Measurements from ENCODE around the gene IFNA14.
"Not testable (repeated sequence)": the region's sequence is repeated elsewhere in the genome, so short reads cannot be mapped to it uniquely, and the experiment has no call there.

IFNA14 gene

DNA sequence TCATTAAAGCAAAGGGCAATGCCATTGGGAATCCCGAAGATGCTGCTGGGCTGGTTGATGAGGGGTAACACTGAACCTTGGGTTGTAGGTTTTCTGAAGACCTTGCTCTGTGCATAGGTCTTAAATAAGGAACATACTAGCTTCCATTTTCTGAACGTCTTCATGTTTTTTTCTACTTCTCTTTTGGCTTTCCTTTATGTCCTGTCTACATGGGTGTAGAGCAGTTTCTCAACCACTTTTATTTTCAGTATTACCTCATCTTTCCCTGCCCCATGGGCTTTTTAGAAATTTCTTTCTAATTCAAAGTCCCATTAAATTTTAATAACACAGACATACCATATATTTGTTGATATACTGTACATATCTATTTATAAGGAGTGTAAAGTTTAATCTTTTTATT, at the start of gene IFNA14:
Gene IFNA14, minus strand, starts transcription at position 95 of the 400 bp plus-strand sequence. Its CDS starts 70 bp downstream, at position 25.
- FAIRE-seq, result no peak

DNA sequence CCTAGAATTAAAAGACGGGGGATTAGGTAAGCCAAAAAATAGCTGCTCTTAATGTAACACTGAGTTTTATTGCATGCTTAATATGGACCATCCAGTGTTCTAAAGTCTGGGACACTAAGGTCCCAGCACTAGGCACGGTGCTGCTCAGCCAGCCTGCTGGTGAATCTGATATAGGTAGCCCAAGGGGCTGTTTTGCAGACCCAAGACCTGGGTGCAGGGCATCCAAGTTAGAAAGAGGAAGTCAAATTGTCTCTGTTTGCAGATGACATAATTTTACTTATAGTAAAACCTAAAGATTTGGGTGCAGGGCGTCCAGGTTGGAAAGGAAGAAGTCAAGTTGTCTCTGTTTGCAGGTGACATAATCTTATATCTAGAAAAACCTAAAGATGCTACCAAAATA, 47.5 kb upstream of the IFNA14 start:
- DNase-seq (ENCODE audit: low spot score) (no peak), FAIRE-seq (no peak)

More for the DNA sequence above, at the start of gene IFNA14:
- no peak for DNase-seq (ENCODE audit: low spot score)

DNA sequence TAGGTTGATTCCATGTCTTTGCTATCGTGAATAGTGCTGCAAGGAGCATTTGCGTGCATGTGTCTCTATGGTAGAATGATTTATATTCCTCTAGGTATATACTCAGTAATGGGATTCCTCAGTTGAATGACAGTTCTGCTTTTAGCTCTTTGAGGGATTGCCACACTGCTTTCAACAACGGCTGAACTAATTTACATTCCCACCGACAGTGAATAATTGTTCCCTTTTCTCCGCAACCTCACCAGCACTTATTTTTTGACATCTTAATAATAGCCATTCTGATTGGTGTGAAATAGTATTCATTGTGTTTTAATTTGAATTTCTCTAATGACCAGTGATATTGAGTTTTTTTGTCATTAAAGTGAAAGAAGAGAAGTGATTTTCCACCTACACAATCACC, 46.9 kb upstream of the IFNA14 start:
- FAIRE-seq (no peak), DNase-seq (ENCODE audit: low spot score) (no peak)

DNA sequence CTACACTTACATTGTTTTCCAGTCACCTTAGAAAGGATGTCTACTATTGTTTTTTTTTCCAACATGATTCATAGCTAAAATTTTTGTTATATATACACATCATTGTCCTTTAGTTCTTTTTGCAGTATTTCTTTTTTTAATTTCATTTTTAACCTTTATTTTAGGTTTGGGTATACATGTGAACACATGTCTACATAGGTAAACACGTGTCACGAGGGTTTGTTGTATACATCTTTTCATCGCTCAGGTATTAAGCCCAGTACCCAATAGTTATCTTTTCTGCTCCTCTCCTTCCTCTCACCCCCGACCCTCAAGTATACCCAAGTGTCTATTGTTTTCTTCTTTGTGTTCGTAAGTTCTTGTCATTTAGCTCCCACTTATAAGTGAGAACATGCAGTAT, 46.3 kb upstream of the IFNA14 start:
- FAIRE-seq (no peak), DNase-seq (ENCODE audit: low spot score) (no peak)

DNA sequence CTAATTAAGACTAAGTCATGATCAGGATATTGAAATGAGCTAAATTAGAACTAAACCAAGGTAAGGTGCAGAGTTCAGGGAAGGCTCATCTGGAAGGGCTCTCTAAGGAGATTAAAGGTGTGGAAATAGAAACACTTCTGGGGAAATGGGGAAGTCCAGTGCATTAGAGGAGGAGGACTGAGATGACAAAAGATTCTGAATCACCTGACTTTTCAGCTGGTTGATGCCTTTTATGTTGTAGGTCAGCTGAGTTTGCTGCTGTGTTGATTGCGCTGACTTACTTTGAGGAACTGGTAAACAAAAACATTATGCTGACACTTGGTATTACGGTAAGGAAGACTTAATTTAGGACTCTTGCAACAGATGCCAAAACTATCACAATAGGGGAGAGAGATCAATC, 41.5 kb upstream of the IFNA14 start:
- FAIRE-seq, result no peak
- DNase-seq (ENCODE audit: low spot score), result no peak

DNA sequence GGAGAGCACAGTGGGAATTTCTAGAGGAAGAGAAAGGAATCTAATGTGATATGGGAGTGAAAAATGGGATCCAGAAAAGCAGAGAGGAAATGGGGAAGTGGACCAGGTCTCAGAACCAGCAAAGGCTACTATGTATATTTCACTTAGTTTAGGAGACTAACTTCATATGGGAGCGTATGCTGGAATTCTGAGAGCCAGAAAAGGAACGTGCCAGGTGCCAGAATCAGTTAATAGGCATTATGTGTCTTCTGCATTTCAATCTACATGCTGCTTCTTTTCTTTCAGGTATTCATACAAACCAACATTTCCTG, 28.5 kb upstream of the IFNA14 start:
- FAIRE-seq, result no peak

DNA sequence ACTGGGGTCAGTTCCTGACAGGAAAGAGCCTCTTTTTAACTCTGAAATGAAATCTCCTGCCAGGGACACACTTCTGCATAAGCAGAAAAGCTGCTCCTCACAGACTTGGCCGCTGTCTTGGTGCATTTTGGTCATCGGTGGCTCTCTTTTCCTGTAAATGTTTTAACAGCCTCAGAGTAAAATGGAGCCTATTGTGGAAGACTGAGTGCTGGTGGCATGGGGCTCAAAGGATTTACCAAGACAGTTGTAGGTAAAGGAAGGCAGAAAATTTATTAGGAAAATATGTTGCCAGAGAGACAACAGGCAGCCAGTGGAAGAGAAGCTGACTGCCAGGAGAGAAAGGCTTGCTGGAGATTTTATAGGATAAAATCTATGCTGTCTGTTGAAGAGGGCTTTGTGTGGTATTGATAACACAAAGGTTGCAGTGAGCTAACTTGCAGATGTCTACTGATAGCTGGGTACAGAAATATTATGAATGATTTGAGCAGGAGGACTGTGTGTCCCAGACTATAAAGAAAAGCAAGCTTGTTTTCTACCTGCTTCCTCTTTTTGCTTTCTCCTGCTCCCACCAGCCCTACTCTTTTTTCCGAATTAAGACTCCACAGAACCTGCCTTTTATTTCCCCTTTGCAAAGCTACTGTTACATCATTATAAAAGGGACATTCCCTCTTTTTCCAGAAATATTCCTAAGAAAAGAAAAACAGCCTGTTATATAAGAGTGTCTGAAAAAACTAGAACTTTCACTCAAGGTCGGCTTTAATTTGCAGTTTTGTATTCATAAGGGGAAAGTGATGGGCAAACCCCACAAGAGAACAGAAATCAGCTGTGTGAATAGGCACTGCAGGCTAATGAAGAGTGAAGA, 27.9 kb upstream of the IFNA14 start:
- FAIRE-seq (no peak), DNase-seq (ENCODE audit: low spot score) (no peak)

More for the DNA sequence above, 28.5 kb upstream of the IFNA14 start:
- no peak for DNase-seq (ENCODE audit: low spot score)

DNA sequence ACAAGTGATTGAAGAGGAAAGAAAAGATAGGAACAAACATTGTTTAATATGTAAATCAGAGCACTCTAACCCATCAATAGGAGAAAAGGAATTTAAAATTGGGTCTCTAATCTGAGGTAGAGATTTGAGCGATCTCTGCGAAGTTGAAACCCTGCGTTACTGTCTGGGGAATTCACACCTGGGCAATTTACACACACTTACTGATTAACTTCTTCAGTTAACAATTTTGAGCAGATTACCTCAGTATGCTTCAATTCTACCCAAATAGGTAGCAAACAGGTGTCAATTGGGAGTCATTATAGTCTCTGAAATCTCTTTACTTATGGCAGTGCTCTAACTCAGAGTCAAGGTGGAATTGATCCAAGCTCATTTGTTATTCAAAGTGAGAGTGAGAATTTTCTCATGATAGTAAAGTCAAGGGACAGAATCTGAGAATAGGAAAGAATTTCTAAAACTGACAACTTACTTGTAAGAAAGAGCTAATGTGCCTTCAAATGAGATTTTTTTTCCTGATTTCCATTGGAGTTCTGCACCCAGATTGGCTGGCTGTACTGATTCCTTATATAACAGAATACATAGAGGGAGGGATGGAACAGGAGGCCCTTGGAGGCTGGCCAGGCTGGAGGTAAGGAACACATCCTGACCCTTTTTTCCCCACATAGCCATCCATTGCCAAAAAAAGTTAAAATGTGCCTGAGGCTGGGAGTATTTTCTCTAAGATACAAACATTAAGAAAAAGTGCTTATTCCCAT, 27.1 kb upstream of the IFNA14 start:
- DNase-seq (ENCODE audit: low spot score) (no peak), FAIRE-seq (no peak)

DNA sequence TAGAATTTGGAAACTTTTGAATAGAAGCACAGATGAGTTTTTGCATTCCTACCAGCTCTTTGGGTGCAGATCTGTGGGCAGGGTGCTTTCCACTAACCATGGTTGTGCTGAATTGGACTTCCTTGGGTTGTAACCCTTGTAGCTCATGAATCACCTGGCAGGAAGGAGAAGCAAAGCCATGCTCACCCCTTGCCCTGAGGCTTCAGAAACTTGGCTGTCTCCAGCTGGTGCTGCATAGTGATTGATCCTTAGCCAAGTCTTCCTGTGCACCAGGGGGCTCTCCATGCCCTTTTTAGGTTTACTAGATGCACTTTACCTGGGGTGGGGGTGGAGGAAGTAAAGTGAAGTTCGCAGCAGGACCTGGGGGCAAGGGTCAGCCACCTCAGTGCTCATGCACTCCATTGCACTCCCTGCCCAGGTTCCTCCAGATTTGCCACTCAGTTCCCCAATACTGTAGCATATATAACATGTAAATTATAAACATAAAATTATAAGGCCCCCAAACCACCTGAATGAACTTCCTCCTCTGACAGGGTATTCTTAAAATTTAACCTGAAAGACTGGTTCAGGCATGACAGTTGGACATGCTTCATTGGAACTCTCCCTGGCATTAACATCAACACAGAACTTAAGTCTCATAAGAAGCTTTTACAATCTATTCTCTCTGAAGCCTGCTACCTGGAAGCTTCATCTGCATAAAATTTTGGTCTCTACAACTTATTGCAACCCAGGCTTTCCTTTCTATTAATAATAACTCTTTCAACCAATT, 25.8 kb upstream of the IFNA14 start:
- DNase-seq (ENCODE audit: low spot score), result no peak
- FAIRE-seq, result no peak

DNA sequence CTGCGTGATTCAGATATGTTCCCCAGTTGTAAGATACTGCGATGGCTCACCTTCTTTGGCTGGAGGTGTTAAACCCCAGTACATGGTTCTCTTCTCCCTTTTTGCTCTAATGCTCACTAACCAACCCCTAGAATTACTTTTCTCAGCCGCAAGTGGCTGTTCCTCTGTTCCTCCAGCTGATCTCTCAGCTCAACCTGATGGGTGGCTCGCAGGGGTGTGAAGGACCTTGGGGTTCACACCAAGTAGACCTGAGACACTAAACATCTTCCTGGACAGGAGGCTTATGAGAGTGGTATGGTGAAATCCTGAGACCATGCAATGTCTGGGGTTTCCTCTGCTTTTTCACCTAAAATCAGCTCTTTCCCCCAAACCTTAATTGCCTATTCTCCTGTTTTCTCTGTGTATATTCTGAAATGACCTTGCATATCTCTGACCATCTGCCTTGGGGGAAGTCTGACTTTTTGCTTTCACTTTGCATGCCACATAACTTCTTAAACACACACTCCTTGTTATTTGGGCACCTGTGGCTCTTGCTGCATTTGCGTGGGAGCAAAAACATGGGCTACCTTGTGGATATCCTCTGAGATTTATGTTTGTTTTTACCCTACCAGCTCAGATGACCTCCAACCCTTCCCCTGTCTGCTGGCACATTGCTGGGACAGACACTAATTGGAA, 15.9 kb upstream of the IFNA14 start:
- FAIRE-seq, result no peak
- no peak for DNase-seq (ENCODE audit: low spot score)

DNA sequence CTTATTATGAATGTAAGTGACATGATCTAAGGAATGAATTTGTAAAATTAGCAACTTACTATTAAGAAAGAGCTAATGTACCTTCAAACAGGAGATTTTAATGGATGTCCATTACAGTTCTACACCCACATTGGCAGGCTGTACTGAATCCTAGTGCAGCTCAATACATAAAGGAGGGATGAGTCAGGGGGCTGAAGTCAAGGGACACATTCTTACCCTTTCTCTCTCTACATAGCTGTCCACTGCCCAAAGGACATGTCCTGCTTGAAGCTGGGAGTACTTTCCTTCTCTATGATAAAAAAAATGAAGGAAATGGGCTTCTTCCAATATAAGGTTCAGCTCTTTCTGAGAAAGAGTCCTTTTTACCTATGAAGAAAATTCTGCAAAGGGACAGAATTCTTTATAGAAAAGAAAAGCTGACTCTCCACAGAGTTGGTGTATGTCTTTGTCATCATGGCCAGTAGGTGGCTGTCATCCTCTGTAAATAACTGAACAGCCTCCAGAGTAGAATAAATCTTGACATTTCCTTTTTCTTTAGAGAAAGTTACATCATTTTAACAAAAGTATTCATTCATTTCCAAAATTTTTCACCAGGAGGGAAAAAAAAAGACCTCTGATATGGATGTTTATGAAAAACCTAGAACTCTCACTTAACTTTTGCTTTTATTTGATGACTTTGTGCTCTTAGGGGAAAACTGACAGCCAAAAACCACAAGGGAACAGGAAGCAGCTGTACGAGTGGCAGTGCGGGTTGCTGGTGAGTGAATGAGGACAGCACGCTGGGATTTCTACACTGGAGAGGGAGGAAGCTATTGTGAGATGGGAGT, 13.1 kb upstream of the IFNA14 start:
- FAIRE-seq, result no peak
- no peak for DNase-seq (ENCODE audit: low spot score)

DNA sequence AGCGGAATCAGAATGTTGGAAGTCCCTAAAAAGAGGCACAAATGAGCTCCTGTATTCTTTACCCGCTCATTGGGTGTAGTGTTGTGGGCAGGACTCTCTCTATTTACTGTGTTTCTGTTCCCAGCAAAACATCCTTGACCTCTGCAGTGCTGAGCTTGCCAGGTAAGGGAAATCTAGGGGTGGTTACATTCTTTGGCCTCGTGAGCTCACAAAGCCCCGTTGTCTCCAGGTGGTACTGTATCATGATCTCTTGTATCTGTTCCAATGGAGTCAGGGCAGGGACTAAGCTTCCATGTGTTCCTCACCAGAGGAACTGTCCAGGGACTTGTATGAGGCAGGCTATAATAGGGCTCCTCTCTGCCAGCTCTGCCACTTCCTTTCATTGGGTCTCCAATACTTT, 11.8 kb upstream of the IFNA14 start:
- DNase-seq (ENCODE audit: low spot score), result no peak
- no peak for FAIRE-seq

DNA sequence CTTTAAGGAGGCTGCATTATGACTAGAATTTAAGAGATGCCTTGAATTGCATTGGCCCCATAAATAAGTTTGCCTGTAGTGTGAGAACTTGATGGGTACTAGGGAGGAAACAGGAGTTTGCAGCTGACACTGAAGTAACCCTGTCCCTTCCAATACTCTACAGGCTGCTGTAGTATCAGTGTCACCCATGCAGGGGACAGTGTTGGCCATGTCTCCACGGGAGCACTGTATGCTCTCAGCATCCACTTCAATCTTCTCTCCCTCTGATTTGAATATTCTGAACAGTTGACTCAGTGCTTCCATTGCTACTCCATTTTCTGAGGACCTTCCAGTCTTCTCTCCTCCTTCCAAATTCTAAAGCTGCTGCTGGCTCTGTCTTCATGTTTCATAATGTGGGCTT, 11.4 kb upstream of the IFNA14 start:
- DNase-seq (ENCODE audit: low spot score), result no peak
- no peak for FAIRE-seq

DNA sequence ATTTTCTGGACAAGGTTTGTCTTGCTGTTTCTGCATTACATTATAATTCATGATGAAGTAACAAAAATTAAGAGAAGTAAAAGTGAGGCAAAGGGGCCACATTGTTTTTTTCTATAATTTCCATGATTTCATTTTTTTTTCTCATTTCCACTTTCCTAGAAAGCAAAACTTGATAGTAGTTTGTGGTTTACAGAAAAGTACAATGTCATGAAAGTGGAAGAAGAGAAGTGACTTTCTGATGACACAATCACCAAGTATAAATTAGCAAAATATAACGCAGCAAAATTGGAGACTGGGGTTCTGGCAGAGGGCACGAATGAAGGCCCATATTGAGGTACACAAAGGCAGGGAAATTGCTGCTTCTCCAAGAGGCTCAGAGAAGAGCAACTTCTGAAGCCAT, 5.0 kb upstream of the IFNA14 start:
- DNase-seq (ENCODE audit: low spot score), result no peak
- FAIRE-seq, result no peak

DNA sequence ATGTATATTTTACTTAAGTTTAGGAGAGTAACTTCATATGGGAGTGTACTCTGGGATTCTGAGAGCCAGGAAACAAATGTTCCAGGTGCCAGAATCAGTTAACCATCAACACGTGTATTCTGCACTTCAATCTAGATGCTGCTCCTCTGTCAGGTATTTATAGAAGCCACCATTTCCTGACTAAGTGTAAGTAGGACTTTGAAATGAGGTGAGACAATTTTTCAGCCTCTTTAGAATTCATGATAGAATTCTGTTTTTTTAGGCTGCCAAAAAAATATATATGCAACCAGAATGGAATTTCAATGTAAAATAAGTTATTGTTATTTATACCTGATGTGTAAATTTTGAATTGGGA, 3.5 kb downstream of the IFNA14 start:
- DNase-seq (ENCODE audit: low spot score); FAIRE-seq: not testable (repeated sequence)

DNA sequence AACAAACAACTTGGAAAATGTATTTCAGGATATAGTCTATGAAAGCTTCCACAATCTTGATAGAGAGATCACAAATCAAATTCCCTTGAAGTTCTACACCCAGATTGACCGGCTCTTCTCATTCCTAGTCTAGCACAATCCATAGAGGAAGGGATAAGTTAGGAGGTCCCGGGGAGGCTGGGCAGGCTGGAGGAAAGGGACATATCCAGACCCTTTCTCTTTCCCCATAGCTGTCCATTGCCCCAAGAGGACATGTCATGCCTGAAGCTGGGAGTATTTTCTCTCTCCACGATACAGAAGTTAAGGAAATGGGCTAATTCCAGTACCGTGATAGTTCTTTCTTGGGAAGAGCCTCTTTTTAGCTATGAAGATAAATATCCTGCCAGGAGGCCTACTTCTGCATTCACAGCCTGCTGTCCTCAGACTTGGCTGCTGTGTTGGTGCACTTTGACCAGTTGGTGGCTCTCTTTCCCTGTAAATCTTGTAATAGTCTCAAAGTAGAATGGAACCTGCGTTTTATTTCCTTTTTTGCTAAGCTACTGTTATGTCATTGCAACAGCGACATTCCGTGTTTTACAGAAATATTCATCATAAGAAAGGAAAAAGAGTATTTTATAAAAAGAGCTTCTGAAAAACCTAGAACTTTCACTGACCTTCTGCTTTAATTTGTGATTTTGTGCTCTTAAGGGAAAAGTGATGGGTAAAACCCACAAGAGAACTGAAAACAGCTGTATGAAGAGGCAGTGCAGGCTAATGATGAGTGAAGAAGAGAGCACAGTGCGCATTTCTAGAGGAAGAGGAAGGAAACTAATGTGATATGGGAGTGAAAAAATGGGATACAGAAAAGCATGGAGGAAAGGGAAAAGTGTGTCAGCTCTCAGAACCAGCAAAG, 4.1 kb downstream of the IFNA14 start:
- DNase-seq (ENCODE audit: low spot score), result peak; percentile 14
- FAIRE-seq, result not testable (repeated sequence)

DNA sequence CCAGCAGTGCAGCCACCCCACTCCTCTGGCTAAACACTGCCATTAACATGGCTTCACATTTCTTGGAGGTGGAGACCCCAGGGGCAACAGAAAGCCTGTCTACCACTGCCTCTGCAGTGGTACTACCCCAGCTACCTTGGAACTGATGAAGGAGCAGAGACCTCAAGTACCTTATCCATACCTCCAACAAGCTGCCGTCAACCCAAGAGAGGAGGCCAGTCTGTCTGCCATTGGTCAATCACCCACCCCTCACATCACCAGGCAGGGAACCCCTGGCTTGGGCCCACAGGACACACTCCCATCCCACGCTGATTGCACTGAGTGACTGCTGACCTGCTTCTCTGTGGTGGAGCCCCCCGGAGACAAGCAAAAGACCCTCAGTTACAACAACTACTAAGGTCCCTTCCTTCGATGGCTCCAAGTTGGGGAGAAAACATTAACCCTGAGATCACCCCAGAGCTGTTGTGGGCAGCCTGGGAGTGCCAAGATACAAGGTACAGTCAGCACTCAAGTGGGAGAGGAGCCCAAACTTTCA, 5.6 kb downstream of the IFNA14 start:
- DNase-seq (ENCODE audit: low spot score), result no peak

DNA sequence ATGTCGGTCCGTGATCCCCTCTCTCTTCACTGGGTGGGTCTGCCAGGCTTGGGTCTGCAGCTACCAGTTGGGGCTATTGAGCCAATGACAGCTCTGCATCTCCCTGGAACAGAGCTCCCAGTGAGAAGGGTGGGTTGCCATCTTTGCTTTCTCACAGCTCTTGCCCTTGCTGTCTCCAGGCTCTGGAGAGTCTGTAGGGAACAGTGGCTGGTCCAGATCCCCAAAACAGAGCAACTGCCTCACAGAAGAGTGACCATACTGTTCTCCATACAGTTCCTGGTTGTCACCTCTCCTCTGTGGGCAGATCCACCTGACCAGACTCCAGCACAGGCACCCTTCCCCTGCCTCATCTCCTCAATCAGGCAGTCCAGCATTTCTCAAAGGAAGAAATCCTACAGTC, 6.5 kb downstream of the IFNA14 start:
- no peak for FAIRE-seq
- no peak for DNase-seq (ENCODE audit: low spot score)

More for the DNA sequence above, 5.6 kb downstream of the IFNA14 start:
- no peak for FAIRE-seq

DNA sequence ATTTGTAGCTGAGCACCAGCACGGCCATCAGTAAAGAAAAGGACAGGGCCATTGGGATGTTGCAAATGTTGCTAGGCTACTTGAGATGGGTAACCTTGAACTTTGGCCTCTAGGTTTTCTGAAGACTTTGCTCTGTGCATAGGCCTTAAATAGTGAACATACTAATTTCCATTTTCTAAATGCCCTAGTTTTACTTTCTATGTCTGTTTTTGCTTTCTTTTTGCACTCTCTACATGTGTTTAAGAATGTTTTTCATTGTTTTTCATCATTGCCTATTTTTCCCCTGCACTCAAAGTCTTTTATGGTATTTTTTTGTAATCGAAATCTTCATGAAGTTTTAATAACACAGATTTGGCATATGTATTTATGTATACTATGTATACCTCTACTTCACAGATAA, 11.7 kb downstream of the IFNA14 start, which contains the start of gene IFNA17:
Gene IFNA17, minus strand, starts transcription at position 101 of the 400 bp plus-strand sequence. Its CDS starts 49 bp downstream, at position 52.
- no peak for DNase-seq (ENCODE audit: low spot score)
- no peak for FAIRE-seq
